HCT116 (cell line): ENCODE measurements around the gene SGSM2. TPM values are rescaled to one million over a fixed set of nuclear protein-coding genes. Genes with fewer than 3 reads are reported as not detected.

Source experiments
- ATAC-seq: fragments of 200-7000 bp; cut with Tn5 transposase; 2 replicates; pipeline ENCODE4 v1.9.1; 2020; ENCODE audit warnings: mild to moderate bottlenecking, moderate library complexity
- BruUV-seq: library from RNA; stranded (reverse); fragments of 400-500 nt; replicated peaks from 2 replicates; lab custom pipeline; 2021; lab: Mats Ljungman, UMichigan
- CTCF ChIA-PET: fragments of 300-600 bp; sonication (Branson Sonifier 250); formaldehyde crosslinking; loops from one replicate; lab custom pipeline; 2021; ENCODE audit warnings: antibody characterized with exemption; lab: Charles Lee
- POLR2A ChIA-PET: fragments of 300-600, 350-600 bp; sonication (Branson Sonifier 250); formaldehyde crosslinking; loops from one replicate; lab custom pipeline; 2021; ENCODE audit warnings: antibody characterized with exemption; lab: Charles Lee
- RAD21 ChIA-PET, 2 experiments: fragments of 300-600 bp; sonication (Branson Sonifier 250); formaldehyde crosslinking; loops; one replicate each; lab custom pipeline; 2023; ENCODE audit warnings: low total read pairs in 2 of 2; ENCODE audit not compliant: uncharacterized antibody in 2 of 2, unreplicated experiment in 2 of 2, low non-redundant PET in 1 of 2; lab: Charles Lee
- DNase-seq: peaks from one replicate; pipeline ENCODE4 v3.0.0-alpha.2; 2010; ENCODE audit warnings: low read depth, low spot score
- H2AFZ ChIP-seq: fragments of 200-600 bp; shearing (Covaris generic), sonication (generic); 2 replicates; pipeline ENCODE4 v1.6.1; 2017; ENCODE audit warnings: low read depth, mixed run types, mixed read lengths, antibody characterized with exemption, low read length; ENCODE audit not compliant: poor library complexity, severe bottlenecking
- H3K27ac ChIP-seq: 2 replicates; pipeline ENCODE4 v1.5.1; 2012; ENCODE audit warnings: low read depth, low read length
- H3K27me3 ChIP-seq: fragments of 200-600 bp; sonication (generic); 2 replicates; pipeline ENCODE4 v1.6.1; 2016; ENCODE audit warnings: mixed run types, low read length, mixed read lengths; ENCODE audit not compliant: insufficient read depth
- H3K36me3 ChIP-seq, 2 experiments: fragments of 200-500 bp in 1 of 2; fragments of 200-600 bp in 1 of 2; sonication (Bioruptor generic) in 1 of 2; sonication (generic) in 1 of 2; 2 replicates each; pipeline versions ENCODE4 v1.5.1 to v1.6.1; 2014 to 2016; ENCODE audit warnings: low read length in 2 of 2, inconsistent platforms in 1 of 2, mixed read lengths in 1 of 2, mixed run types in 1 of 2; ENCODE audit not compliant: insufficient read depth in 2 of 2, control insufficient read depth in 1 of 2
- H3K4me1 ChIP-seq, 2 experiments: fragments of 200-600 bp in 1 of 2; sonication (generic) in 1 of 2; 2 replicates each; pipeline versions ENCODE4 v1.5.1 to v1.6.1; 2012 to 2017; ENCODE audit warnings: low read length in 2 of 2, inconsistent platforms in 1 of 2, mild to moderate bottlenecking in 1 of 2, mixed read lengths in 1 of 2, mixed run types in 1 of 2, moderate library complexity in 1 of 2; ENCODE audit not compliant: insufficient read depth in 2 of 2, control insufficient read depth in 1 of 2
- H3K4me2 ChIP-seq: fragments of 200-600 bp; sonication (generic); 2 replicates; pipeline ENCODE4 v1.6.1; 2017; ENCODE audit warnings: mixed run types, low read length, mixed read lengths
- H3K4me3 ChIP-seq, 2 experiments: fragments of 200-600 bp in 1 of 2; sonication (generic) in 1 of 2; replicated peaks in 1 of 2; 2 replicates each; pipeline ENCODE4 v1.5.1; 2011 to 2016; ENCODE audit warnings: low read length in 2 of 2, control low read depth in 1 of 2, low read depth in 1 of 2, mild to moderate bottlenecking in 1 of 2, mixed read lengths in 1 of 2, mixed run types in 1 of 2
- H3K79me2 ChIP-seq: fragments of 200-600 bp; sonication (generic); 2 replicates; pipeline ENCODE4 v1.6.1; 2017; ENCODE audit warnings: mild to moderate bottlenecking, mixed run types, low read length, moderate library complexity, mixed read lengths; ENCODE audit not compliant: insufficient read depth
- H3K9ac ChIP-seq: fragments of 200-600 bp; sonication (generic); 2 replicates; pipeline ENCODE4 v1.6.1; 2016; ENCODE audit warnings: low read length, mixed read lengths
- H3K9me2 ChIP-seq: fragments of 200-600 bp; sonication (generic), shearing (Covaris generic); 2 replicates; pipeline ENCODE4 v1.6.1; 2017; ENCODE audit warnings: mixed run types, mild to moderate bottlenecking, moderate library complexity; ENCODE audit not compliant: insufficient read depth
- H3K9me3 ChIP-seq, 2 experiments: fragments of 200-500 bp in 1 of 2; fragments of 200-600 bp in 1 of 2; sonication (Bioruptor generic) in 1 of 2; sonication (generic) in 1 of 2; 2 replicates each; pipeline ENCODE4 v1.6.1; 2014 to 2017; ENCODE audit warnings: low read length in 2 of 2, mixed read lengths in 2 of 2, inconsistent platforms in 1 of 2, low read depth in 1 of 2, mild to moderate bottlenecking in 1 of 2, mixed run types in 1 of 2, moderate library complexity in 1 of 2; ENCODE audit not compliant: control insufficient read depth in 1 of 2, insufficient read depth in 1 of 2
- H4K20me1 ChIP-seq: fragments of 200-600 bp; sonication (generic), shearing (Covaris generic); 2 replicates; pipeline ENCODE4 v1.6.1; 2017; ENCODE audit warnings: mixed run types, mild to moderate bottlenecking, moderate library complexity; ENCODE audit not compliant: insufficient read depth
- ATF3 ChIP-seq: IDR thresholded peaks from 2 replicates; pipeline ENCODE4 v1.6.1; 2012
- ELF1 ChIP-seq: IDR thresholded peaks from 2 replicates; pipeline ENCODE4 v1.6.1; 2012; ENCODE audit warnings: low read depth, borderline replicate concordance
- POLR2A ChIP-seq: IDR thresholded peaks from 2 replicates; pipeline ENCODE4 v1.7.0; 2011; ENCODE audit warnings: borderline replicate concordance; ENCODE audit not compliant: insufficient read depth, insufficient read length; ENCODE audit errors: extremely low read depth
- SRF ChIP-seq: IDR thresholded peaks from 2 replicates; pipeline ENCODE4 v1.6.1; 2012; ENCODE audit warnings: low read depth
- intact Hi-C: fragments of 100-400 bp; cut with micrococcal nuclease; formaldehyde crosslinking; loops from 2 replicates; pipeline ENCODE4 v1.10.0; 2022
- total RNA-seq: library from RNA; stranded (reverse); gene quantifications from one replicate; pipeline ENCODE4 v1.2.1, GENCODE V29; 2021; ENCODE audit not compliant: unreplicated experiment

SGSM2 gene
- total RNA-seq, 1 experiment from 2014 or later = 68.1 TPM

GRCh38 chr17:2357237-2357636, 19.9 kb downstream of the SGSM2 start:
- DNase-seq (no peak), ATAC-seq (no peak)
- Histone ChIP-seq H3K4me2 (peak overlapping the region; percentile 71; the same call in 1 of the 2 replicates), H3K27ac (no peak overlapping the region), H3K27me3 (no peaks in the 10 kb centered on the region), H3K9me3 (no peaks in the 10 kb centered on the region), H3K9me2 (no peaks in the 10 kb centered on the region), H3K4me3 (no peak overlapping the region), H3K79me2 (no peaks in the 10 kb centered on the region), H4K20me1 (no peaks in the 10 kb centered on the region), H3K4me1 (peaks cover 37 to 55% of the 10 kb centered on the region in 2 experiments), H3K9ac (no peak overlapping the region), H2AFZ (no peak overlapping the region)
- BruUV-seq = no TSS peak
- ChIA-PET CTCF (interaction anchor here (2.9 kb wide), 1 partner anchor 25 kb away, joined by 6 read pairs; no protein-coding TSS in a partner anchor), RAD21 (no interaction called here), POLR2A (no interaction called here)
- intact Hi-C loops = no loop called here
- TF ChIP-seq SRF (no peak), ELF1 (no peak), POLR2A (no peak)
- TF ChIP-seq, all 23 proteins: peak for 0
- H3K36me3 ChIP-seq = peaks cover 0 to 4% of the 10 kb centered on the region in 2 experiments; a peak in 2 of 4 replicates

GRCh38 chr17:2357931-2358434, 20.7 kb downstream of the SGSM2 start:
- no peaks in the 10 kb centered on the region for H4K20me1 ChIP-seq
- intact Hi-C loops = loop anchor here (2.0 kb wide), 1 partner anchor 43 kb away; the partner anchor contains the start of gene MNT
- peak overlapping the region; percentile 99 for H3K27ac ChIP-seq
- H3K9me3 ChIP-seq = no peaks in the 10 kb centered on the region
- no peaks in the 10 kb centered on the region for H3K79me2 ChIP-seq
- ChIA-PET POLR2A (interaction anchor here (0.6 kb wide), 1 partner anchor 192 kb away, joined by 3 read pairs; no protein-coding TSS in a partner anchor), RAD21 (no interaction called here), CTCF (interaction anchor here (1.6 to 2.9 kb wide), 2 partner anchors 10 to 25 kb away, joined by 3 to 6 read pairs; no protein-coding TSS in a partner anchor)
- H3K9ac ChIP-seq = peak overlapping the region; percentile 65
- peak overlapping the region; percentile 71 for H3K4me2 ChIP-seq
- DNase-seq (no peak), ATAC-seq (no peak)
- TF ChIP-seq ATF3 = no peak
- peaks cover 4 to 5% of the 10 kb centered on the region in 2 experiments; a peak in 2 of 4 replicates for H3K36me3 ChIP-seq
- no peak overlapping the region for H3K4me3 ChIP-seq
- no peaks in the 10 kb centered on the region for H3K27me3 ChIP-seq
- no peak overlapping the region for H2AFZ ChIP-seq
- no peaks in the 10 kb centered on the region for H3K9me2 ChIP-seq
- peaks cover 37 to 53% of the 10 kb centered on the region in 2 experiments for H3K4me1 ChIP-seq
- BruUV-seq = no TSS peak
